ENCODE measurements around the gene NOTCH1.

Gene NOTCH1

GRCh38 chr9:136505406-136506403, 40.1 kb downstream of the NOTCH1 start:
- DNase-seq = no peak

GRCh38 chr9:136504512-136505348, 41.1 kb downstream of the NOTCH1 start:
- no peak for DNase-seq

DNA sequence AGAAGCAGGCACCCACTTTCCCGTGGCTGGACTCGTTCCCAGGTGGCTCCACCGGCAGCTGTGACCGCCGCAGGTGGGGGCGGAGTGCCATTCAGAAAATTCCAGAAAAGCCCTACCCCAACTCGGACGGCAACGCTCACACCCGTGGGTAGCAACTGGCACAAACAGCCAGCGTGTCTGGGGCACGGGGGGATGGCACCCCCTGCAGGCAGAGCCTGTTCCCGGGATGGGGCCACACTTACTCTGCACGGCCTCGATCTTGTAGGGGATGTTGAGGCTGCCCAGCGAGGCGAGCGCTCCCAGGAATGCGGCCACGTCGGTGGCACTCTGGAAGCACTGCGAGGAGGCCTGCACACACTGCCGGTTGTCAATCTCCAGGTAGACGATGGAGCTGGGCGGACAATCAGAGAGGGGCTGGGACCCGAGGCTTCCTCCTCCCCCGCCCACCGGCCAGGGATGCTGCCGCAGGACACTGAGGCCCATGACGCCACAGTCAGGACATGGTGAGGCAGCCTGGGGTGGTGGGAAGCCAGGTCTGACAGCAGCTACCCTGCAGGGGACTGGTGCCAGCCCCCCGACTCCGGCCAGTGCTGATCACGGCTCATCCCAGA, 42.8 kb downstream of the NOTCH1 start:
- DNase-seq = no peak

GRCh38 chr9:136502196-136502595, 43.7 kb downstream of the NOTCH1 start:
- DNase-seq = no peak

GRCh38 chr9:136501686-136502085, 44.2 kb downstream of the NOTCH1 start:
- no peak for DNase-seq

DNA sequence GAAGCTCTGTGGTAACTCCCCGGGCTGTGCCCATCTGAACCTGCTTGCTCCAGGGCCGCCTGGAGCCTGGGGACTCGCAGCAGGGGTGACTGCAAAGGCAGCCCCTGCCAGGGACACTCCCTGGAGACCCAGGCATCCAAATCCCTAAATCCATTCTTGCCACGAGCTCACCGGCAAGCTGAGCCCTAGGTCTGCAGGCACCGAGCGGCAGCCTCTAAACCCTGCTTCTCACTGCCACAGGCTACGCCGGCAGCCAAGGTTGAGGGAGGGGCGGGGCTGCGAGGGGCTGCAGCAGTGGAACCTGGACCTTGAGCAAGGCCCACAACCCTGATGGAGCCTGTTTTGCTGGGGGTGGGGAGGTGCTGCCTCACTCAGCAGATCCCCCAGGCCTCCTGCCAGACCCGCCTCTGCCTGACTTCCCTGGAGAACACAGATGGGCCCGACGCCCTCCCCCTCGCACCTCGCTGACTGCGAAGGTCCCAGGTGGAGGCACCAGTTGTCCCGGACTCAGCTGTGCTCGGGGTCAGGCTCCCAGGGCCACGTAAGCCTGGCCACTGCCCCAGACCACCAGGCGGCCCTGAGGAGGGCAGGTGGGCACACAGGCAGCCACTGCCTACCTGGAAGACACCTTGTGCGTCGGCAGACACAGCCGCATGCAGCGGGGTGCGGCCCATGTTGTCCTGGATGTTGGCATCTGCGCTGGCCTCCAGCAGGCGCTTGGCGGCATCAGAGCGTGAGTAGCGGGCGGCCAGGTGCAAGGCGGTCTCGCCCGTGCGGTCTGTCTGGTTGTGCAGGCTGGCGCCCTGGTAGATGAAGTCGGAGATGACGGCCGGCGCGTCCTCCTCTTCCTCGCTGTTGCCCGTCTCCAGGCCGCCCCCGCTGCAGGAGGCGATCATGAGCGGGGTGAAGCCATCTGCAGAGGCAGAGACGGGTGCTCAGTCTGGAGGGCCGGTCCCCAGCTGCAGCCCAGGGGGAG, 45.6 kb downstream of the NOTCH1 start:
- no peak for DNase-seq

GRCh38 chr9:136499071-136499934, 46.5 kb downstream of the NOTCH1 start:
- peak in 11 of 58 donors; percentile 5 to 54 (median 25) for DNase-seq

GRCh38 chr9:136497916-136498695, 47.7 kb downstream of the NOTCH1 start:
- no peak for DNase-seq

DNA sequence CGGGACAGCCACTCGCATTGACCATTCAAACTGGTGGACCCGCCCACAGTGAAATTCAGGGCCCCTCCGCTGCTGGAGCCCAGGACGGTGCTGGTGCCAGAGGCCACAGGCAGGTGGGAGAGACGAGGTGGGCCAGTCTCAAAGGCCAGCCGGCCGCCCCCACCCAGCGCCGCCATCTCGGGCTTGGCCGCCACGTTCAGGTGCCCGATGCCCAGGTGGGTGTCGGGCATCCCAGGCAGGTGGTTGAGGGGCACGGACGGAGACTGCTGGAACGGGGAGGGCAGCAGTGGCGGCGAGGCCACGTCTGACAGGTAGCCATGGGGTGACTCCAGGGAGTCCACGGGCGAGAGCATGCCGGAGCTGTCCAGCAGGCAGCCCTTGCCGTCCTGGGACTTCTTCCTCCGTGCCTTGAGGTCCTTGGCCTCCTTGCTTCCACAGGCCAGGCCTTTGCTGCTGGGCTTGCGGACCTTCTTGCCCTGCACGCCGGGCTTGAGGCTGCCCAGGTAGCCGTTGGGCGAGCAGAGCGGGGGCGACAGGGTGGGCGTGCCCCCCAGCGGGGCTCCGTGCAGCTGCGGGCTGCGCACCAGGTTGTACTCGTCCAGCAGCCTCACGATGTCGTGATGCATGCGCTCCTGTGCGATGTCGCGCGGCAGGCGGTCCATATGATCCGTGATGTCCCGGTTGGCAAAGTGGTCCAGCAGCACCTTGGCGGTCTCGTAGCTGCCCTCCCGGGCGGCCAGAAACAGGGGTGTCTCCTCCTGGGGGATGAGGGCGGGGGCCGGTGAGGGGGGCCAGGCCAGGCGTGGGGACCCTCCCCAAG, 48.8 kb downstream of the NOTCH1 start:
- no peak for DNase-seq

DNA sequence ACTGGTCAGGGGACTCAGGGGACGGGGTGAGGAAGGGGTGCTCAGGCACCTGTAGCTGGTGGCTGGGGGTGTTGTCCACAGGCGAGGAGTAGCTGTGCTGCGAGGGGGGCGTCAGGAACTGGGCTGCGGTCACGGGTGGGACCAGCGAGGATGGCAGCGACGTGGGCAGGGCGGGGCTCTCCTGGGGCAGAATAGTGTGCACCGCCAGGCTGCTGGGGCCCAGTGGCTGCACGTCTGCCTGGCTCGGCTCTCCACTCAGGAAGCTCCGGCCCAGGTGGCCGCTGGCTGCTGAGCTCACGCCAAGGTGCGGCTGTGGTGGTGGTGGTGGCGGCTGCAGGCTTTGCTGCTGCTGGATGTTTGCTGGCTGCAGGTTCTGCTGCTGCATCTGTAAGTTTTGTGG, 49.7 kb downstream of the NOTCH1 start:
- DNase-seq = no peak

GRCh38 chr9:136495238-136495800, 50.5 kb downstream of the NOTCH1 start:
- DNase-seq = no peak

DNA sequence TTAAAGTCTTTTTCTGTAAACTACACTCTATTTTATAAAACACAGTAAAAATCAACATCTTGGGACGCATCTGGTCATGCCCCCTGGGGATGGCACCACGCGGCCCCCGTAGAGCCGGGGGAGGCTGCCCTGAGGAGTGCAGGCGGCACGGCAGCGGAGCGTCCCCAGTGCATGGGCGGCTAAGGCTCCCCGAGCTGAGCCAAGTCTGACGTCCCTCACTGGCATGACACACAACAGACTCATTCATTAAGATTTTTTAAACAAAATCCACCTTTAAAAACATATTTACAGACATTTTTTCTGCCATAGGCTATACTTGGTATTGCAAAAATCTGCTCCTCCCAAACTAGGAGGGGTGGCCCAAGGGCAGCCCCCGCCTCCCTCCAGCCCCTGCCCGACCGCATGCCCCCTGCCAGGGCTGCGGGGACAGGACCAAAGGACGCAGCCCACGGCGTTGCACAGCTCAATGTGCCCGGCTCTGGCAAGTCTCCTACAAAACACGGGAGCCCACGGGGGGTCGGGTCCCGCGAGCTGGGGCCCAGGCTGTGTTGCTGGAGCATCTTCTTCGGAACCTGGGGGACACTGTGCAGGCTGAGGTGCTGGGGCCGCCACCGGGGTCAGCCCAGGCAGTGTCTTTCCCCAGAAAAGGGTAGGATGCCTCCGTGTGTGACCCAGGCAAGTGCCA, 51.2 kb downstream of the NOTCH1 start:
- DNase-seq = peak in 30 of 58 donors; percentile 11 to 67 (median 38)

GRCh38 chr9:136494012-136494411, 51.8 kb downstream of the NOTCH1 start:
- DNase-seq = no peak

DNA sequence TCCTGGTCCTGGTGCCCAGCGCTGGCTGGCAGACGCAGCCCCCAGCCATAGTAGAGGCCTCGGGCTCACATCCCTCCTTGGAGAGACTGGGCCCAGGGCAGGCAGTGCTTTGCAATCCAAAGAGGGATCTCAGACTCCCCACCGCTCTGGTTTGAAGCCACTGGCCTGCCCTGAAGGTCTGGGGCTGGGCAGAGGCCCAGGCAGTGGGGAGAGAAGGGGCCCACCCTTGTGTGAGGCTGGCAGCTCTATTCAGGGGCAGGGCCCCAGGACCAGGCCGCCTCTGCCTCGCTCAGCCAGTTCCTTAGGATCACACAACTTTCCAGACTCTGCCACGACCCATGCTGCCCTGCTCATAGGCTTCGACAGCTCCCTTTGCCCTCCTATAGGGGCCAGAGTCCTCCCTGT, 52.3 kb downstream of the NOTCH1 start:
- peak in 36 of 58 donors; percentile 12 to 85 (median 44) for DNase-seq

DNA sequence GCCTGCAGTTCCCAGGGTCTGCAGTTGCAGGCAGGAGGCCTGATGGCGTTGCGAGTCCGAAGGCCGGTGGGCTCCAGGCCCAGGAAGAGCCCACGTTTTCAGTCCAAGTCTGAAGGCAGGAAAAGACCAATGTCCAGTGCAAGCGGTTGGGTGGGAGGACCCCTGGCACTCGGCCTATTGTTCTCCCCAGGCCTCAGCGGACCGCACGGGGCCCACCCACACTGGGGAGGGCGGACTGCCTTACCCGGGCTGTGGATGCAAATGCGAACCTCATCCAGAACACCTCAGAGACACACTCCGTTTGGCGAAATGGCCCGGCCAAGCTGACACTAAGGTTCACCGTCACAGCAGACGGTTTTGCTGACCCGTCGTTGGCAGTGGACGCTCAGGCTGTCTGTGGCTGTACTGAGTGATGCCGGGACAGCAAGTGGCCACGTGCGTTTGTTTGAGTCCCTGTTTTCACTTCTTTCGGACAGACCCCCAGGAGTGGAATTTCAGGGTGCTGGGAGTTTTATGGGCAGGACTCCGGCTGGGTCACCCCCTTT, 52.8 kb downstream of the NOTCH1 start:
- no peak for DNase-seq

- DNase-seq = no peak
Measured at GRCh38 chr9:136489731-136490130, 56.1 kb downstream of the NOTCH1 start.

All from anterior cingulate cortex (tissue), 58 donors.